Measurements from ENCODE around the gene SCAMP3.
"Not testable (repeated sequence)": the region's sequence is repeated elsewhere in the genome, so short reads cannot be mapped to it uniquely, and the experiment has no call there.

DNA sequence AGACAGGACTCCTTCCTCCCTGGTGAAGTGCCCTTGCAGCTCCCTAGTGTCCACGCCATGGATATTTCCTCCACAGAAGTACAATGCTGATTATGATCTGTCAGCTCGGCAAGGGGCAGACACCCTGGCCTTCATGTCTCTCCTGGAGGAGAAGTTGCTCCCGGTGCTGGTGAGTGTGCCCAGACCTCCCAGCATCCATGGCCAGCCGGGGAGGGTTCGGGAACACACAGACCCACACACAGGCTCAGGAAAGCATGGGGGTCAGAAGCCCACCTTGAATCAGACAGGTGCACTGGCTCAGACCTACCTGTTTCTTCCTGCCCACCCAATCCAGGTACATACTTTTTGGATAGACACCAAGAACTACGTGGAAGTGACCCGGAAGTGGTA lies 50.1 kb downstream of the SCAMP3 start:
- TF ChIP-seq POLR2A (IDR thresholded peaks at IDR 0.05) = not testable (repeated sequence)
- TF ChIP-seq, protein P1, sequence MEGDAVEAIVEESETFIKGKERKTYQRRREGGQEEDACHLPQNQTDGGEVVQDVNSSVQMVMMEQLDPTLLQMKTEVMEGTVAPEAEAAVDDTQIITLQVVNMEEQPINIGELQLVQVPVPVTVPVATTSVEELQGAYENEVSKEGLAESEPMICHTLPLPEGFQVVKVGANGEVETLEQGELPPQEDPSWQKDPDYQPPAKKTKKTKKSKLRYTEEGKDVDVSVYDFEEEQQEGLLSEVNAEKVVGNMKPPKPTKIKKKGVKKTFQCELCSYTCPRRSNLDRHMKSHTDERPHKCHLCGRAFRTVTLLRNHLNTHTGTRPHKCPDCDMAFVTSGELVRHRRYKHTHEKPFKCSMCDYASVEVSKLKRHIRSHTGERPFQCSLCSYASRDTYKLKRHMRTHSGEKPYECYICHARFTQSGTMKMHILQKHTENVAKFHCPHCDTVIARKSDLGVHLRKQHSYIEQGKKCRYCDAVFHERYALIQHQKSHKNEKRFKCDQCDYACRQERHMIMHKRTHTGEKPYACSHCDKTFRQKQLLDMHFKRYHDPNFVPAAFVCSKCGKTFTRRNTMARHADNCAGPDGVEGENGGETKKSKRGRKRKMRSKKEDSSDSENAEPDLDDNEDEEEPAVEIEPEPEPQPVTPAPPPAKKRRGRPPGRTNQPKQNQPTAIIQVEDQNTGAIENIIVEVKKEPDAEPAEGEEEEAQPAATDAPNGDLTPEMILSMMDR (IDR thresholded peaks at IDR 0.05) = not testable (repeated sequence)

Measured in uterus (tissue), 2 donors.